Measurements from ENCODE around the gene FBXO31. TPM values are rescaled to one million over a fixed set of nuclear protein-coding genes. Genes with fewer than 3 reads are reported as not detected.

The FBXO31 gene
- total RNA-seq, 1 experiment from 2014 or later: 4.7 TPM

GRCh38 chr16:87314990-87315420 is 68.6 kb downstream of the FBXO31 start:
- no peak for DNase-seq (ENCODE audit: low read depth)

- DNase-seq (ENCODE audit: low read depth): no peak
Observed at GRCh38 chr16:87312008-87312407, 71.6 kb downstream of the FBXO31 start.

GRCh38 chr16:87311387-87311786 is 72.2 kb downstream of the FBXO31 start:
- no peak for DNase-seq (ENCODE audit: low read depth)

GRCh38 chr16:87310610-87311009 is 73.0 kb downstream of the FBXO31 start:
- DNase-seq (ENCODE audit: low read depth): no peak

GRCh38 chr16:87309620-87310525 is 73.7 kb downstream of the FBXO31 start:
- no peak for DNase-seq (ENCODE audit: low read depth)

GRCh38 chr16:87308826-87309225 is 74.8 kb downstream of the FBXO31 start:
- DNase-seq (ENCODE audit: low read depth): no peak

- DNase-seq (ENCODE audit: low read depth): no peak
Observed at GRCh38 chr16:87306516-87306915, 77.1 kb downstream of the FBXO31 start.

- peak; percentile 40 for DNase-seq (ENCODE audit: low read depth)
Observed at GRCh38 chr16:87305505-87306391, 77.8 kb downstream of the FBXO31 start.

GRCh38 chr16:87304951-87305350 is 78.6 kb downstream of the FBXO31 start:
- DNase-seq (ENCODE audit: low read depth): no peak

GRCh38 chr16:87303962-87304521 is 79.5 kb downstream of the FBXO31 start:
- DNase-seq (ENCODE audit: low read depth): no peak

- DNase-seq (ENCODE audit: low read depth): peak; percentile 30
Observed at GRCh38 chr16:87303431-87303930, 80.1 kb downstream of the FBXO31 start.

GRCh38 chr16:87298857-87299465 is 84.6 kb downstream of the FBXO31 start:
- DNase-seq (ENCODE audit: low read depth): no peak

GRCh38 chr16:87297918-87298631 is 85.5 kb downstream of the FBXO31 start:
- DNase-seq (ENCODE audit: low read depth): peak; percentile 37

- DNase-seq (ENCODE audit: low read depth): no peak
Observed at GRCh38 chr16:87297407-87297806, 86.2 kb downstream of the FBXO31 start.

GRCh38 chr16:87295661-87296531 is 87.7 kb downstream of the FBXO31 start:
- no peak for DNase-seq (ENCODE audit: low read depth)

- peak; percentile 23 for DNase-seq (ENCODE audit: low read depth)
Observed at GRCh38 chr16:87295259-87295658, 88.3 kb downstream of the FBXO31 start.

- DNase-seq (ENCODE audit: low read depth): no peak
Observed at GRCh38 chr16:87293990-87294389, 89.6 kb downstream of the FBXO31 start.

- no peak for DNase-seq (ENCODE audit: low read depth)
Observed at GRCh38 chr16:87291944-87292343, 91.6 kb downstream of the FBXO31 start.

- DNase-seq (ENCODE audit: low read depth): no peak
Observed at GRCh38 chr16:87288753-87289362, 94.7 kb downstream of the FBXO31 start.
